Effector memory CD4-positive, alpha-beta T cell (primary cell): Measurements from ENCODE around the gene LSAMP.
"Not testable (repeated sequence)": the region's sequence is repeated elsewhere in the genome, so short reads cannot be mapped to it uniquely, and the experiment has no call there.

ENCODE experiments used
- DNase-seq, 3 donors: peaks; one replicate each; pipeline ENCODE4 v3.0.0-alpha.2; 2020
- H3K27ac ChIP-seq: 2 replicates; pipeline ENCODE4 v1.7.0; 2013; ENCODE audit warnings: mild to moderate bottlenecking, low read length, moderate library complexity; ENCODE audit not compliant: insufficient read depth, poor library complexity, severe bottlenecking
- H3K27me3 ChIP-seq: replicated peaks from 2 replicates; pipeline ENCODE4 v1.7.0; 2013; ENCODE audit warnings: mild to moderate bottlenecking, low read length; ENCODE audit not compliant: insufficient read depth, control insufficient read depth, poor library complexity, severe bottlenecking
- H3K36me3 ChIP-seq: 2 replicates; pipeline ENCODE4 v1.7.0; 2013; ENCODE audit warnings: mild to moderate bottlenecking, low read length, moderate library complexity; ENCODE audit not compliant: control insufficient read depth, insufficient read depth
- H3K4me1 ChIP-seq: 2 replicates; pipeline ENCODE4 v1.7.0; 2013; ENCODE audit warnings: low read length, mild to moderate bottlenecking; ENCODE audit not compliant: control insufficient read depth, insufficient read depth, poor library complexity, severe bottlenecking
- H3K4me3 ChIP-seq: 2 replicates; pipeline ENCODE4 v1.7.0; 2013; ENCODE audit warnings: low read length, low read depth, mild to moderate bottlenecking; ENCODE audit not compliant: insufficient read depth, poor library complexity, severe bottlenecking
- H3K9me3 ChIP-seq: 2 replicates; pipeline ENCODE4 v1.7.0; 2013; ENCODE audit warnings: mild to moderate bottlenecking, low read length, moderate library complexity; ENCODE audit not compliant: control insufficient read depth

LSAMP gene

GRCh38 chr3:115760716-115761115, 684.6 kb downstream of the LSAMP start:
- no peaks in the 10 kb centered on the region for H3K4me1 ChIP-seq
- DNase-seq, result no peak
- H3K9me3 ChIP-seq, result no peaks in the 10 kb centered on the region
- no peaks in the 10 kb centered on the region for H3K27me3 ChIP-seq
- no peak overlapping the region for H3K27ac ChIP-seq
- H3K4me3 ChIP-seq, result no peak overlapping the region
- no peaks in the 10 kb centered on the region for H3K36me3 ChIP-seq

- no peaks in the 10 kb centered on the region for H3K36me3 ChIP-seq
- H3K4me1 ChIP-seq, result no peaks in the 10 kb centered on the region
- H3K27ac ChIP-seq, result no peak overlapping the region
- no peak for DNase-seq
- H3K27me3 ChIP-seq, result no peaks in the 10 kb centered on the region
- H3K9me3 ChIP-seq, result no peaks in the 10 kb centered on the region
- H3K4me3 ChIP-seq, result no peak overlapping the region
These were observed 687.1 kb downstream of the LSAMP start for GRCh38 chr3:115758076-115758763.

GRCh38 chr3:115752978-115753377, 692.3 kb downstream of the LSAMP start:
- H3K27ac ChIP-seq, DNase-seq, H3K36me3 ChIP-seq, H3K4me1 ChIP-seq, H3K27me3 ChIP-seq, H3K4me3 ChIP-seq, H3K9me3 ChIP-seq: not testable (repeated sequence)
